Activated CD8-positive, alpha-beta memory T cell treated with anti-CD3 and anti-CD28 coated beads for 48 hours (primary cell): ENCODE data around the gene CD36.
"Not testable (repeated sequence)": the region's sequence is repeated elsewhere in the genome, so short reads cannot be mapped to it uniquely, and the experiment has no call there.

ENCODE experiments used
- DNase-seq, 3 experiments: peaks; one replicate each; pipeline ENCODE4 v3.0.0-alpha.2; 2020; ENCODE audit warnings: low read depth in 2 of 3, low spot score in 2 of 3

CD36 gene

DNA sequence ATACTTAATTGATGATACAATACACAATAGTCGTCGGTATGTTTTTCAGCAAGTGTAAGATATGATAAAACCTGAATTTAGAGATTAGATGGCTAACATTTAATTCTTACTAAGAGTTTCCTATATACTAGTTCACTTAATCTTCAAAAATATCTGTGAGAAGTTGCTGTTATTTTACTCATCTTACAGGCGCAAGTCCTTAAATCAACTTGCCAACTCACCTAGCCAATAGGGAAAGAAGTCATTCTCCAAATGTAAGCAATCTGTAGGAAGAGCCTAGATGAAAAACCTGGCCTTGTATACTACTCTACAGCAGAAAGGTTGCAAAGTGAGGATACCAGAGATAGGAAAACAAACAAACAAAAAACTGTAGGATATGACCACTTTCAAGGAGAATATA, 10.6 kb downstream of the CD36 start:
- DNase-seq: no peak

DNA sequence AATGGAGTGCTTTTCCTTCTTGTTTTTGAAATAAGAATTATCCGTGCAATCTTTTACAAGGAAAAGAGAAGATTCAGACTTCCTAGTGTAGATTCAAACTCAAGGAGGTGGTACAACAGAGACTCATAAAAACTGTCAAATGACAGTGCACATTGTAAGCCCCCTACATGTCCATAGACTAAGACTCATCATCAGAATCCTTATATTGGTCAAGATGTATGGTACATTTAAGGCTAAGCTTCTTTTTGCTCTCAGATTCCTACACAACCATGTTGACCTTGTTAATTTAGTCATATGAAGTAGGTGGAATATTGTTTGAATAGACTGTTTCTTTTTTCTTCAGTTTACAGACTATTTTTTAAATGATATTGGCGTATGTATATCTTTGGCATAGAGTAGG, 11.6 kb downstream of the CD36 start:
- DNase-seq: no peak

DNA sequence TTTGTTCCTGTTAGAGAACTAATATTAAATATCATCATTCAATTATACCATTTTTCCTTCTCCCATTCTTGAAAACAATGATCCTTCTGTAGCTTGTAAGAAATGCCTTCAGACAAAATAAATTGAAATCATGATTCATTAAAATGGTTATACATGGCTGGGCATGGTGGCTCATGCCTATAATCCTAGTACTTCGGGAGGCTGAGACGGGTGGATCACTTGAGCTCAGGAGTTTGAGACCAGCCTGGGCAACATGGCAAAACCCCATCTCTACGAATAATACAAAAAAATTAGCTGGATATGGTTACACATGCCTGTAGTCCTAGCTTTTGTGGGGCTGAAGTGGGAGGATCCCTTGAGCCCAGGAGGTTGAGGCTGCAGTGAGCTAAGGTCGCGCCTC, 13.0 kb downstream of the CD36 start:
- DNase-seq: no peak

DNA sequence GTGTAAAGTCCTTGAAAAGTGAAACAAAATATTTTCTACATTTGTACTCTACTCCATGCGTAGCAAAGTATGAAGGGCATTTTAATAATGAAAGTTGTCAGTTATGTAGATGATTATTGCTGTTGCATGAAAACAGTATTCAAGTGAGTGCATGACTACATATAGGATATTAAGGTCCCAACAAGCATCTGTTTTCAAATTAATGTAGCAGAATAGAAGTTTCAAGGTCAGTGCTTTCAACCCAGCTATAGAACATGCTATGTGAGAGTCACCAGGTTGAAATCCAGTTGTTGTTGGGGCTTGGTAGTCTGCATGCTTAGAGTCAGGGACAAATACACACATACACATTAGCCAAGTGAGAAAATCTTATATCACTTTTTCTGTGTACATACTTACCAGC, 14.8 kb downstream of the CD36 start:
- no peak for DNase-seq

DNA sequence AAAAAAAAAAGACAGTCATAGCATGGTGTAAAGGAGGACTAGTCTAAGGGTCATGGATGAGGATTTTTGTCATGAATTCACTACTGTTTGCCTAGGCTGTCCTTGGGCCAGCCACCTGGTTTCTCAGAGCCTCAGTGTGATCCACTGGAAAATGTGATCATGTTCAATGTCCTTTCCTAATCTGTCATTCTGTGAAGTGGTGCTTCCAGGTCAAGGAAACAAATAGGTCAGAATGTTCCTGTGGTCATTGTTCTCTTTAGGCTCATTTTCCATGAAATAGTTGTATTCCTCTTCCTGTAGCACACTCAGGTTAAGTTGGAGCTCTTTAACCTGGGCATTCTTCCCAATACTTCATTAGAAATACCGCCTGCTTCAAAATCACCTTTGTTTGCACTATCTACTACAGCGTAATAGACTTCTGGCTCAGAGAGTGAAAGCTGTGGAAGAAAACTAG, 16.5 kb downstream of the CD36 start:
- DNase-seq: no peak

DNA sequence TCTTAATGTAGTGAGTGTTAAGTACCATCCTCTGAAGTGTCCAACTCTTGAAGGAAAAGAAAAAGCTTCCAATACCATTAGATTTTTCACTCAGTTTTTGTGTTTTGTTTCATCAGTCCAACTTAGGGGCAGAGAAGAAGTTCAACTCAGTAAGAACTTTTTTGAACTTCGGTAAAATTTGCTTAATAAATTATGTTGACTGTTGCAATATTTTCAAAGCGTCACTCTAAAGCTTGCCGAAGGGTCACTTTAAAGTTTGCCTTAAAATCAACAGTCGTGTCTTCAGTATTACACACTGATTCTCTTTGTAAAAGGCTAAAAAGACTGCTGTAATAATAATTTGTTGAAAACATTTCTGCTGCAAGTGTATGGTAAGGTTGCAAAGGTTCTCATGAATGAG, 17.6 kb downstream of the CD36 start:
- DNase-seq: no peak

DNA sequence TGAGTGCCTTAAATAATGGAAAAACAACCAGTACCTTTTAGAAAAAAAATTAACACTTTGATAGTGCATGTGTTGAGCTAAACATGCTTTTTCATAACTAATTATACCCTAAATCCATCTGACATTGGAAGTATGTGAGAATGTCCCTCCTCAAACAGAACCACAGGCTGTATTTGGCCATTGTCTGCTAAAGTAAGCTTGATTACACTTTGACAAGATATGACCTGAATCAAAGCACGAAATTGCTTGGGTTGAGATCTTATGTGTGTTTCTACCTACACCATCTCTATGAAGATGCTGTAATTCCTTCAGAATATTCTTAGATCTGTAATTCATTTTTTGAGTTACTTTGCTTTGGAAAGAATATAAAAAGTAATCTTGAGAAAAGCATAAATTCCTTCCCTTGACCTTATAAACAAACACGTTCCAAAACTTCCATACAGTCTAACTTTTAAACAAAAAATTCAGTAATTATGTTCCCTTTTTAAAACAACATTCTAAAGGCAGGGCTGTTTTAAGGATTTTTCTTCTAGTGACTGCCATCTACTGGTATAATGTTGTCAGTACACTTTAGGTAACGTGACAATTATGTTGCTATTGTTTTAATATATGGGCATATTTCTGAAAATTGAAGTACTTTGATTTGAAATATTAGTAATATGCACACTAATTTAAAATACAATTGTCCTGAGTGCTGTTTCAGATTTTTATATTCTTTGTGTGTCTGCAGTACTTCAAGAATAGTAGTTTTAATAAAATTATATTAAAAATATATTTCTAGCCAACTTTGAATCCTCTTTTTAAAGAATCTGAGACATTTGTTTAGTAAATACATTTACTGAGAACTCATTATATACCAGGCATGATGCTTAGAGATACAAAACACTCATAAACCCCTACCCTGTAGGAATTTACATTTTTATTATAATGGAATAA, 20.9 kb downstream of the CD36 start:
- DNase-seq: no peak

DNA sequence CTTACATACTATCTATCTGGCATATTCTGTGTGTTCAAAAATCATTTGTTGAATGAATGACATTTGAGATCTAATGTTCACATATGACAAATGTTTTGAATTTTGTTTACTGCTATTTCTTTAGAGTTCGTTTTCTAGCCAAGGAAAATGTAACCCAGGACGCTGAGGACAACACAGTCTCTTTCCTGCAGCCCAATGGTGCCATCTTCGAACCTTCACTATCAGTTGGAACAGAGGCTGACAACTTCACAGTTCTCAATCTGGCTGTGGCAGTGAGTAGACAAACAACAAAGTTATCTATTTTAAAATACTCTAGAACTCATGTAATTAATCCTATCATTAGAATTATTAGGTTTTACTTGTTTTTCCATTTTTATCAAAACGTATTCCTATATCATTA, 22.5 kb downstream of the CD36 start:
- no peak for DNase-seq

DNA sequence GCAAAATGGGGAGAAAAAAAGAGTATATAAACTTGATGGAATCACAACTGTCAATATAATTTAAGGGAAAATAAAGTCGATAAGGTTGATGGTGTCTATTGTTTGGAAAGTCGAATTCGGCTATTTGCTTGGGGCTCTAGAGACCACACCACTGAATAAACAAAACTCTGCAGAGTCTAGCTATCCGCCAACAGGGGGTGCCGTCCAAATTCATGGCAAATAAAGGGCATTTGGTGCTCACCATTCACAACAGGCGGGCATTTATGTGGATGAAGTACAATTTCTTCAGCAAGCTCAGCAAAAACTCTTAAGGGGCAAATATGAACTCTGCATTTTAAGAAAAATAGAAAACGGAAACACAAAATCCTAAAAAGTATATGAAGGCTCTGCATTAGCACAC, 23.3 kb downstream of the CD36 start:
- no peak for DNase-seq

DNA sequence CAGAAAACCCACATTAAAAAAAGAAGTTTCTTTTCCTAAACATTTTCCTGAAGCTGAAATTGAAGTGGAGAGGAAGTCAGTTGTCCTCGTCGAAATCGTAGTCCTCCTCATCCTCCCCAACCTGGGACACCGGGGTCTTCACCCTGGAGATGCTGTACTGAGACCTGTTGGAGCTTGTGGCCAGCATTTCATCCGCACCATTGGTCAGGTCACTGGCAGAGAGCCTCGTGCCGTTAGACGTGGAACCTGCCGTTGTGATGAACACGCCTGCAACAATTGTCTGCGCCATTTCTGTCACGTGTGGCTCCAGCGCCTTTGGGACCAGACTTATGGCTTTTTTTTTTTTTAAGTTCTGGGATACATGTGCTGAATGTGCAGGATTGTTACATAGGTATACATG, 23.8 kb downstream of the CD36 start:
- no peak for DNase-seq

DNA sequence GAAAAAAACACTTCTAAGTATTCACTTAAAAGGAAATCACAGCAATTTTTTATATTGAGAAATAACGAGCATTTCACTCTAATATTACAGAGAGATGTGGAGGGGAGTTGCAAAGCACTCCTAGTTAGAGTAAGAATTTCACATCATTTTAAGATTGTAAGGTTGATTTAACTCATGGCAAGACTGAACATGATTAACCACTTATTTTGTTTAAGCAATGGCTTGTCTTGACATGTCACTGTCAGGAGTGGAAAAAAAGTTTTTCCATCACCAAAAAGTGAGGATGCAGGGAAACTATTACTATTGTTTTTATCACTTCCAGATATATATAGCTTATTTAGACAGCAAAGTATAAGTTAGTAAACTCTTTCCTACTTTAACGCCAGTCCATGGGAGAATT, 27.1 kb downstream of the CD36 start:
- no peak for DNase-seq

DNA sequence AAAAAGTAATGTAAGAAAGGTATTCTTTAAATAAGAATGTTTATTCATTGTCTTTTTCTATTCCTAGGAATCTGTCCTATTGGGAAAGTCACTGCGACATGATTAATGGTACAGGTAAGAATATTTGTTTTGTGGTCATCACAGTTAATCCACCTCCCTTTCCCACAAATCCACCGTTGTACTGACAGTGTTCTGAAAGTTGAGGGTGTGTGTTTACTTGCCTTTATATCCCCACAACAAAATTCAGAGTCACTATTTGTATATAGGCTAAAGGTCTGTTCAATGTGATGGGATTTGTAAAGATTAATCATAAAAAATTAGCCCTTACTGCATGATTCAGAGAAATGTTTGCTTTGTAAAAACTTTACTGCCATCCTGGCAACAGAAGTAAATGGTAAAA, 27.9 kb downstream of the CD36 start:
- no peak for DNase-seq

DNA sequence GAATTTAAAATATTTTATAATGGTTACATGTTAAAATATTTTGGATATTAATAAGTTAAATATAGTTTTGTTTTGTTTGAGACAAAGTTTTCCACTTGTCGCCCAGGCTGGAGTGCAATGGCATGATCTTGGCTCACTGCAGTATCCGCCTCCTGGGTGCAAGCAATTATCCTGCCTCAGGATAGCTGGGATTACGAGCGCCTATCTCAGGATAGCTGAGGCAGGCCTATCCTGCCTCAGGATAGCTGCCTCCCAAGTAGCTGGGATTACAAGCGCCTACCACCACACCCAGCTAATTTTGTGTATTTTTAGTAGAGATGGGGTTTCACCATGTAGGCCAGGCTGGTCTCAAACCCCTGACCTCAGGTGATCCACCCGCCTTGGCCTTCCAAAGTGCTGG, 30.9 kb downstream of the CD36 start:
- DNase-seq: not testable (repeated sequence)

DNA sequence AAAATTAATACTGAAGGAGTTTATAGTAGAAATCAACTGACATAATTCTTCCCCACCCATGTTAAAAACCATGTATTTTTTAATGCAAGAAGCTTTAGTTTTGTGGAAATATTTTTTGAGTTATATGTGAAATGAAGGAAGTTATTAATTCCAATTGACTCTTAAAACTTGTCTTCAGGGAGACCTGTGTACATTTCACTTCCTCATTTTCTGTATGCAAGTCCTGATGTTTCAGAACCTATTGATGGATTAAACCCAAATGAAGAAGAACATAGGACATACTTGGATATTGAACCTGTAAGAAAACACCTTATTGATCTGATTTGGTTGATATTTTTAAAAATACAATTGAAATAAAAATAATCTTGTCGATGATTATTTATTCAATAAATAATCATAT, 33.3 kb downstream of the CD36 start:
- no peak for DNase-seq

DNA sequence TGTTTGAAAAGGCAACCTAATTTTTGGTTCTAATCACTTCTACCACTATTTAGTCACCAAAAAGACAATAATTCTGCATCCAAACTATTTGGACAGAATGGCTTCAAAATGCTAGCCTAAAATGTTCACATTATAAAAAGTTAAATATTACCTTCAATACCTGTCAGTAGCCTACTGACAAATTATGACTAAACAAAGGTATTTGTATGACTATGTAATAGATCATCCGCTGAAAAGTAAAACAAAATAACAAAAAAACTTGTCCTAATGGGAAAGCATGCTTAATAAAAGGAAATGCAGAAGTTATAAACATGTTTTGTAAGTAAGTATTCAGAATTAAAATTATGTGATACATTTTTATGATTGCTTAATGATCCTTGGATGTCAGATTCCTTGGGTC, 36.6 kb downstream of the CD36 start:
- DNase-seq: no peak

DNA sequence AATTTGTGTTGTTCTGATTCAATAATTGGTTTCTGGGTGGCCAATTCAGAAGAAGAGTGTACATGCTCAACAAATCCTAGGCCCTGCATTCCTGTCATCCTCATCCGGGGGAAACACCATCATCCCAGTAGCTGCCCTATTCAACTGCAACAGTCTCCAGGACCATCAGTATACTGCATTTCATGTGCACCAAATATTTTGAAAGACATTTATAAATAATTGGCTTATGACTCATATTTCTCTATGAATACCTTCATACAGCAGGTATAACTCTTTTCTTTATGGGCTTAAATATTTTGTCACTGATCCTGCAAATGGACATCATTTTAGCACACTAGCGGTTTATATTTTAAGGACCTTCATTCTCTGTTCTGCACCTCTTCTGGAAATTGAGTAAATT, 38.0 kb downstream of the CD36 start:
- DNase-seq: no peak

DNA sequence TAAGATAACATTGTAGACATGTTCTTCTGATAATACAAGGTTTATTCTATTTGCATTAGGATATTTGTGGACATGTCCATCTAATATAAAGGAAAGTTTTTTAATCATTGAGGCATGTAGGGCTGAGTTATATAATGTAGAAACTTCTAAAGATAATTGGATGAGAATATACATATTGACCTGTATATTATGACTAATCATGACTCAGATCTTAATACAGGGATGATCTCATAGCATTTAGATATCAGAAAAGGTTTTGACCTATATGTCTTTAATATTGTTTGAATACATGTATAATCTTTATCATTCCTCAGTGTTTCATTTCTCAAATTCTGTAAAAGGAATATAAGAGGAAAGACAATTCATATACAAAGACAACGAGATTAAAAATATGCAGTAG, 39.2 kb downstream of the CD36 start:
- no peak for DNase-seq

DNA sequence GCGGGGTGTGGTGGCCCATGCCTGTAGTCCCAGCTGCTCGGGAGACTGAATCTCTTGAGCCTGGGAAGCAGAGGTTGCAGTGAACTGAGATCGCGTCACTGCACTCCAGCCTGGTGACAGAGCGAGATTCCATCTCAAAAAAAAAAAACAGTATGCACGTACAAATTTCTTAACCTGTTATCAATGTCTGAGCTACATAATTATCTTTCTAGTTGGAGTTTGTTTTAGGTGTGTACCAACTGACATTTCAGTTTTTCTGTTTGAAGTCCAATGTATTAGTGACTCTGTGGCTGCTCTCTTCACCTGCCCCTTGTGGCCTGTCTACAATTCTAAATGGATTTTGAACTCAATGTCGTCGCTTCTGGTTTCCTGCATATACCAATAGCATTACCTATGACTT, 40.3 kb downstream of the CD36 start:
- no peak for DNase-seq

DNA sequence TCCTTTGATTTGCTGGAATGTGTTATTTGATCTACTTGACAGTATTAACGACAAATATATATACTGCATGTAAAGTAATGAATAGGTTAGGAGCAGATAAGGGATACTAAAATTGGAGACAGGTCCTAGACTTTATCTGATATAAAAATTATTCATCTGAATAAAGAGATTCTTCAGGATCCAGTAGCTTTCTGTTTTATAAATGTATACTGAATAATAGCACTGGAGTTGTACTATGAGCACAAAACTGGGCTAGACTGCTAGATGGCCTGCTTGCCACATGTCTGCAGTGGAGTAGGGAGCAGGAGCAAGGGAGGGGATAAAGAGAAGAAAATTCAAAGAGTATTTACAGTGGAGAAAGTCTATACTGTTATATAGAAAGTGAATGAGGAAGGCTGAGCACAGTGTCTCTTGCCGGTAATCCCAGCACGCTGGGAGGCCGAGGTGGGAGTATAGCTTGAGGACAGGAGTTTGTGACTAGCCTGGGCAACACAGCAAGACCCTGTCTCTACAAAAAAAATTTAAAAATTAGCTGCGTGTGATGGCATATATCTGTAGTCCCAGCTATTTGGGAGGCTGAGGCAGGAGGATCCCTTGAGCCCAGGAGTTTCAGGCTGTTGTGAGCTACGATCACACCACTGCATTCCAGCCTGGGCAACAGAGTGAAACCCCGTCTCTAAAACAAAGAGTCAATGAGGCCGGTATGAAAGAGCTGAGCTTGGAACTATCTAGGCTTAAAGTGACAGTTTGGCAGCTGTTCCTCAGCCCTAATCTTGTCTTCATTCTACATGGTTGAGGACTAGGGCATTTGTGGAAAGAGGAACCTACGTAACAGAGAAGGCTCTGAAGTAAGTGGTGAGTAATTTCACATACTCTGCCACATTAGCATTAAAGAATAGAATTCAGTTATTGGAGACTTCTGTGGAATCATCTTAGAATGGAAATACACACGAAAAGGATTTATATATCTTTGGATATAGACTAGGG, 41.8 kb downstream of the CD36 start:
- DNase-seq: no peak

DNA sequence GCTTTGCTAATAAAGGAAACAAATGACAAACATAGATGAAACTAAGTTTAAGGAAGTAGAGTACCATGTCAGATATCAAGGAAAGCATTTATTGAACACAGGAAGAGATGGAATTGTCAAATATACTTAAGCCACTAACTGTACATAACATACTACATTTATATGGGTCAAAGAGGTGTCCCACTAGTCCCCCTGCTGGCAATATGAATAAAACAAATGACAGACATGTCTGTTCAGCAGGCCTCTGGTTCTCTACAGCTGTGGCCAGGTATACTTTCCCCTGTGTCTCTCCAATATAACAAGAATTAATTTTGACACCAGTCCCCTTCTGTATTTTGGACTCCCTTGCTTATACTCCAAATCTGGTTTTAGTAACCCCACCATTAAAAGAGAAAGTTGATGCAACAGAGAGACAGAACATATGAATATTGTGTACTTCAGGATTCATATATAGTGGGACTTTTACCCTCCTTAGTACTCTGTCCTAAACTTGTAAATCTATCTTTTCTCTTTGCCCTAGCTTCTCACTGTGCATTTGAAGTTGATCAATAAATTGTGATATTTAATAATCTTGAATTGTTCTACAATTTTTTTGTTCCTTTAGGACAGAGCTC, 42.9 kb downstream of the CD36 start:
- DNase-seq: no peak

DNA sequence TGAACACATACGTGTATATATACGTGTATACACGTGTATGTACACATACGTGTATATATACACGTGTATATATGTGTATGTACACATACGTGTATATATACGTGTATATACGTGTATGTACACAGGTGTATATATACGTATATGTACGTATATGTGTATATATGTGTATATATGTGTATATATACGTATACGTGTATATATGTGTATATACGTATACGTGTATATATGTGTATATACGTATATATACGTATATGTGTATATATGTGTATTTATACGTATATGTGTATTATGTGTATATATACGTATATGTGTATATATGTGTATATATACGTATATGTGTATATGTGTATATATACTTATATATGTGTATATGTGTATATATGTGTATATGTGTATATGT, 44.3 kb downstream of the CD36 start:
- no peak for DNase-seq

DNA sequence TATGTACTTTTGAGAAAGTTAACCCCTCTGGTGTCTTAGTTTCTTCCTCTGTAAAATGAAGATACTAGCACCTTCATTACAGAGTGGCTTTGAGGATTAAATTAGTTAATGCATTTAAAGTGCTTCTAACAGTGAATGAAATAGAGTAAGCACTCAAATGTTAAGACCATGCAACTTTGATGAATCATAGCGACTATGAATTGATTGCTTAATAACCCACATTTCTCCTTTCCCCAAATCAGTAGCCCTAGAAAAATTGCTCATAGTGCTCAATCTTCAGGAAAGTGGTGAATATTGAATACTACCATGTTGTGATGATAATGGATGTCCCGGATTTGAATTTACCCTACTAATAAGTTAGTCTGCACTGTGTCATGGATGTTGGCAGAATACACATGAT, 48.1 kb downstream of the CD36 start:
- DNase-seq: no peak
